GM18868 (cell line): ENCODE measurements around the gene SHKBP1.
"Not testable (repeated sequence)": the region's sequence is repeated elsewhere in the genome, so short reads cannot be mapped to it uniquely, and the experiment has no call there.

Source experiments
- ATAC-seq: cut with Tn5 transposase; IDR thresholded peaks from one replicate; pipeline ENCODE4 v1.9.1; 2021; ENCODE audit warnings: mild to moderate bottlenecking, moderate library complexity; ENCODE audit not compliant: unreplicated experiment

Gene SHKBP1

DNA sequence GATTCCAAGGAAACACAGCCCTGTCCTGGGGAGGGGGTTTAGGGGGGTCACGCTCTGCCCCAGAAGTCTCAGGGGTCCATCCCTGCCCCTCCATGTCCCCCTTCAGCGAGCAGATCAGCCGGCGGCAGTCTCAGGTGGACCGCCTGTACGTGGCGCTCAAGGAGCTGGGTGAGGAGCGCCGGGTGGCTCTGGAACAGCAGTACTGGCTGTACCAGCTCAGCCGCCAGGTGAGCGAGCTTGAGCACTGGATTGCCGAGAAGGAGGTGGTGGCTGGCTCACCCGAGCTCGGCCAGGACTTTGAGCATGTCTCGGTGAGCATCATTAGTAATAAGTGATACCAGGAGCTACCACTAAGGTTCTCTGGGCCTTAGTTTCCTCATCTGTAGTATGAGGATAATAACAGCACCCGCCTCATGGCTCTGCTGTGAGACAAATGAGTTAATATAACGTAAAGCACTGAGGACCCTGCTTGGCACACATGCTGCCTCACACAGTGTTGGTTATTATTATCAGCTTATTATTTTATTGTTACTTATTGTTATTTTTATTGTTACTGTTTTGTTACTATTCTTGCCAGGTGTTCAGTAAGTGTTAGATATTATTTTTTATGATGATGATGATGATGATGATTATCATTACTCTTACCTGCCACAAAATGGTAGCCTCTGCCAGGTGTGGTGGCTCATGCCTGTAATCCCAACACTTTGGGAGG is 20.5 kb upstream of the SHKBP1 start:
- no peak for ATAC-seq

DNA sequence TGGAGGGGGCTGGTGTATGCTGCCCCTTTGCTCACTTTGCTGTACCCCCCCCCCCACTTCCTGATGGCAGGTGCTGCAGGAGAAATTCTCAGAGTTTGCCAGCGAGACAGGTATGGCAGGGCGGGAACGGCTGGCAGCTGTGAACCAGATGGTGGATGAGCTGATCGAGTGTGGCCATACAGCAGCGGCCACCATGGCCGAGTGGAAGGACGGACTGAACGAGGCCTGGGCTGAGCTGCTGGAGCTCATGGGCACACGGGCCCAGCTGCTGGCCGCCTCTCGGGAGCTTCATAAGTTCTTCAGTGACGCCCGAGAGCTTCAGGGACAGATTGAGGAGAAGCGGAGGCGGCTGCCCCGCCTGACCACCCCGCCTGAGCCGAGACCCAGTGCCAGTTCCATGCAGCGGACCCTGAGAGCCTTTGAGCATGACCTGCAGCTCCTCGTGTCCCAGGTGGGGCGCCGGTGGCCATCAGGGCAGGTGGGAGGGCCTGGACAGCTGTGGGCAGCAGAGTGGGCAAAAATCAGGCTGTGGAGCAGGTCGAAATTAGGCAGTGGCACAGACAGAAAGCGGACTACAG is 19.6 kb upstream of the SHKBP1 start:
- no peak for ATAC-seq

DNA sequence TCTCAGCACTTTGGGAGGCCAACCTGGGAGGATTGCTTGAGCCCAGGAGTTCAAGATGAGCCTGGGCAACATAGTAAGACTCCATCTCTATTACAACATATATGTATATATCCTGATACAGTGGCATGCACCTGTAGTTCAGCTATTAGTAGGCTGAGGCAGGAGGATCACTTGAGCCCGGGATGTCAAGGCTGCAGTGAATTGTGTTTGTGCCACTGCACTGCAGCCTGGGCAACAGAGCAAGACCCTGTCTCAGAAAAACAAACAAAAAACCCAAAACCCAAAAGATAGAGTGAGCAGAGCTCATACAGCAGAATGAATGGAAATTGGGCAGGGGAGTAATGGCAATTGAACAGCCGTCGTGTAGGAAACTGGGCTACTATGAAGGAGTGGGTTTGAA is 17.3 kb upstream of the SHKBP1 start:
- no peak for ATAC-seq

DNA sequence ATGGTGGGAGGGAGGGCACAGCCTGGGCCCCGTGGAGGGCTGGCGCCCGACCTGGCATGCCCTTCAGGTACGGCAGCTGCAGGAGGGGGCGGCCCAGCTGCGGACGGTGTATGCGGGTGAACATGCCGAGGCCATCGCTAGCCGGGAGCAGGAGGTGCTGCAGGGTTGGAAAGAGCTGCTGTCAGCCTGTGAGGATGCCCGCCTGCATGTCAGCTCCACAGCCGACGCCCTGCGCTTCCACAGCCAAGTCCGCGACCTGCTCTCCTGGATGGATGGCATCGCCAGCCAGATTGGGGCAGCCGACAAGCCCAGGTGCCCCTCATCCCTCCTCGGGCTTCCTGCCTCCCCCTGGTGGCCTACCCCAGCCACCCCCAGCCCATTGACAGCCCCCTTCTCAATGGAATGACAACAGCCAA is 16.6 kb upstream of the SHKBP1 start:
- no peak for ATAC-seq

DNA sequence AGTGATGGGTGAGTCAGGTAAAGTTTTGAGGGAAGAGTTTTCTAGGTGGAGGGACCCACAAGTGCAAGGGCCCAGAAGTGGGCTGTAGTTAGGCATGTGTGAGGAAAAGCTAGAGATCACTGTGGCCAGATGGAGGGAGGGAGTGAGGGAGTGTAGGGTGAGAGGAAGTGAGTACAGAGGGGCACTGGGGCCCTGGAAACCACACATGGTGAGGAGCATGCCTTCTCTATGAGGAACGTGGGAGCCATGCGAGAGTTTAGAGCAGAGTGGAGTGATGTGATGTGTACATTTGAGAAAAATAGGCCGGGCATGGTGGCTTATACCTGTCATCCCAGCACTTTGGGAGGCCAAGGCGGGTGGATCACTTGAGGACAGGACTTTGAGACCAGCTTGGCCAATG is 14.7 kb upstream of the SHKBP1 start:
- no peak for ATAC-seq

DNA sequence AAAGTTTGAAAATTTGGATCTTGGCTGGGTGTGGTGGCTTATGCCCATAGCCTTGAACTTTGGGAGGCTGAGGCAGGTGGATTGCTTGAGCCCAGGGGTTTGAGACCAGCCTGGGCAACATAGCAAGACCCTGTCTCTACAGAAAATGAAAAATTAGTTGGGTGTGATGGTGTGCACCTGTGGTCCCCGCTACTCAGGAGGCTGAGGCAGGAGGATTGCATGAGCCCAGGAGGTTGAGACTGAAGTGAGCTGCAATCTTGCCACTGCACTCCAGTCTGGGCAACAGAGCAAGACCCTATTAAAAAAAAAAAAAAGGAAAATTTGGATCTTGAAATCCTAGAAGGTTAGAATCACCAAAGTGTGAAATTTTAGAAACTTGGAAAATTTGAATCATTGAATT is 12.1 kb upstream of the SHKBP1 start:
- ATAC-seq: not testable (repeated sequence)

DNA sequence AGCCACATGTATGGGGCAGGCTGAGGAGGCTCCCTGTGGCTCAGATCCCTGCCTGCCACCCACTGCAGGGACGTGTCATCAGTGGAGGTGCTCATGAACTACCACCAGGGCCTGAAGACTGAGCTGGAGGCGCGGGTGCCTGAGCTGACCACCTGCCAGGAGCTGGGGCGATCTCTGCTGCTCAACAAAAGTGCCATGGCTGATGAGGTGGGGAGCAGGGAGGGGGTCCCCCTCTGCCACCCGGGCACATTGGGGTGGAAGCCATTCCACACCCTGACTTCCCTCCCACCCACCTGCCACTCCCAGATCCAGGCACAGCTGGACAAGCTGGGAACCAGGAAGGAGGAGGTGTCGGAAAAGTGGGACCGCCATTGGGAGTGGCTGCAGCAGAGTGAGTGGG is 11.3 kb upstream of the SHKBP1 start:
- ATAC-seq: no peak

DNA sequence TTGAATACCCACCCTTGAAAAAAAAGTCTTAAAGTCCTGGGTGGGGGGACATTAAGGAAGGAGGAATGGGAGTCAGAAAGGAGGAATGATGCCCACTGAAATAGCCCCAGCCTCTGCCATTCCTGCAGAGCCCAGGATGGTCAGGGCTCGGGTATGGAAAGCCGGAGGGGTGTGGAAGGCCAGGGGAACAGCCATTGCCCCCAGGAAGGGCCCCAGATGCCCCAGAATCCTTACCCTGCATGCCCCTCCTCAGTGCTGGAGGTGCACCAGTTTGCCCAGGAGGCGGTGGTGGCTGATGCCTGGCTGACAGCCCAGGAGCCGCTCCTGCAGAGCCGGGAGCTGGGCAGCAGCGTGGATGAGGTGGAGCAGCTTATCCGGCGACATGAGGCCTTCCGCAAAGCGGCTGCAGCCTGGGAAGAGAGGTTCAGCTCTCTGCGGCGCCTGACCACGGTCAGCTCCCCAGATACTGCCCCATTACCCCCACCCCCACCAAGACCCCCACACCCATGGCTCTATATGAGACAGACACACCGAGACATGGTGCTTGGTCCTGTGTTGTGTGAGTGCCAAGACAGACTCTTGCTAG is 10.7 kb upstream of the SHKBP1 start:
- no peak for ATAC-seq

DNA sequence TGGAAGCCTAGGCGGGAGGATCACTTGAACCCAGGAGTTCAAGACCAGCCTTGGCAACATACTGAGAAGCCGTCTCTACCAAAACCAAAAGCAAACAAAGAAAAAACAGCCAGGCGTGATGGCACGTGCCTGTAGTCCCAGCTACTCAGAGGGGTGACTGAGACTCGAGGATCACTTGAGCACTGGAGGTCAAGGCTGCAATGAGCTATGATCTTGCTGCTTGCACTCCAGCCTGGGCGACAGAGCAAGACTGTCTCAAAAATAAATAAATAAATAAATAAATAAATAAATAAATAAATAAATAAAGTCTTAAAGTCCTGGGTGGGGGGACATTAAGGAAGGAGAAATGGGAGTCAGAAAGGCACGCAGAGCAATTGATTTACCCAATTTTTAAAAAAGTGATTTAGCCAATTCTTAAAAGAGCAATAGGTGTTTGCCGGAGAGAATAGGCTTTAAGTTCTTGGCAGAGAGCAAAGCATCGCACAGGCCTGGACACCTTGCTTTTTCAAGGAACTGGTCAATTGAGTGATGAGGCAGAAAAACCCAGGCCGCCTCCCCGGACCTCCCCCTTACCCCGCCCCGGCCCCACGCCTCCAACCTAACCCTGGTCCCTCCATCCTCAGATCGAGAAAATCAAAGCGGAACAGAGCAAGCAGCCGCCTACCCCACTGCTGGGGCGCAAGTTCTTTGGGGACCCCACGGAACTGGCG is 9.5 kb upstream of the SHKBP1 start:
- ATAC-seq: no peak

DNA sequence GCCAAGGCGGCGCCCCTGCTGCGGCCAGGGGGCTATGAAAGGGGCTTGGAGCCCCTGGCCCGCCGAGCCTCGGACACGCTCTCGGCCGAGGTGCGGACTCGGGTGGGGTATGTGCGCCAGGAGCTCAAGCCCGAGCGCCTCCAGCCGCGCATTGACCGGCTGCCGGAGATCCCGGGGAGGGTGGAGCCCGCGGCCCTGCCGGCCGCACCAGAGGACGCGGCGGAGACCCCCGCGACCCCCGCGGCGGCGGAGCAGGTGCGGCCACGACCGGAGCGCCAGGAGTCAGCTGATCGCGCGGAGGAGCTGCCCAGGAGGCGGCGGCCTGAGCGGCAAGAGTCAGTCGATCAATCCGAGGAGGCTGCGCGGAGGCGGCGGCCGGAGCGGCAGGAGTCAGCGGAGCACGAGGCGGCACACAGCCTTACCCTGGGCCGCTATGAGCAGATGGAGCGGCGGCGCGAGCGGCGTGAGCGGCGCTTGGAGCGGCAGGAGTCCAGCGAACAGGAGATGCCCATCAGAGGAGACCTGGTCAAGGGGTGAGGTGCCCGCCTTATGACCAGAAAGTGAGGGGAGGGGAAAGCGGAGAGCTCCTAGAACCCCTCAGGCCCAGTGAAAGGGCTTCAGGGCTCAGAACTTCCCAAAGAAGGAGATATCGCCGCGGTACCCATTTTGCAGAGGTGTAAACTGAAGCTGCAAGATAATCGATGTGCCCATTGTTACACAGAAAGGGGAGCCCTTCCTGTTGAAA is 8.8 kb upstream of the SHKBP1 start:
- no peak for ATAC-seq

DNA sequence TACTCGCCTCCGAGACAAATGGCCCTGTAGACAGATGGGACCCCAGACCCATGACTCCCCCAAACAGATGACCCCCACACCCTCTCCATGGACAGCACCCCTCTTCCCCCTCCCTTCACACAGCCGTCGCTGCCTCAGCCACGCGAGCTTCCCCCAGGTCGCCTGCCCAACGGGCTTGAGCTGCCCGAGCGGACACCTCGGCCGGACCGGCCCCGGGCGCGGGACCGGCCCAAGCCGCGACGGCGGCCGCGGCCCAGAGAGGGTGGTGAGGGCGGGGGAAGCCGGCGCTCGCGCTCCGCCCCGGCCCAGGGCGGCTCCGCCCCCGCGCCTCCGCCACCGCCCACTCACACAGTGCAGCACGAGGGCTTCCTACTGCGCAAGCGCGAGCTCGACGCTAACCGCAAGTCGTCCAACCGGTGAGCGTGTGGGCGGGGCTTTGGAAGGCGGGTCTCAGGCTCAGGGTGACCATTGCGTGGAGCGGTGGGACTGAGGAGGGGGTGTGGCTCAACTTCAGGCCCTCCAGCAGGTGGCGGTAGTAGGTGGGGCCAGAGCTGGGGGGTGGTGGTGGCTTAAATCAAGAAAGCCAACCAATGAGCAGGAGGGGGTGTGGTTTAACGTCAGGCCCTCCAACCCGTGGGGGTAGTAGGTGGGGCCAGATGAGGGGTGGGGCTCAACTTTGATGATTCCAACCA is 6.2 kb upstream of the SHKBP1 start:
- peak; percentile 79 for ATAC-seq

DNA sequence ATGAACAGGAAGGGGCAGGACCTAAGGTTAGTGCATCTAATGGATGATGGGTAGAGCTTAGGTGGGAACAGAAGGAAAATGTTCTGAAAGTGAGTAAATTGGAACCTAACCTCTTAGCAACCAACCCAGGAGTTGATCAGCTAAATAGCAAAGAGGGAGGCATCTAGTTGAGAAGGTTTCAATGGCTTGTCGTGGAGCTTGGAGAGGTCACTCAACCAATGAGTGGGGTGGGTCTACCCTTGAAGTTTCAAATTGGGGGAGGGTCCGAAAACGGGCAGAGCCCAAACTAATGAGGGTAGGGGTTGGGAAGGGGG is 5.7 kb upstream of the SHKBP1 start:
- ATAC-seq: no peak

DNA sequence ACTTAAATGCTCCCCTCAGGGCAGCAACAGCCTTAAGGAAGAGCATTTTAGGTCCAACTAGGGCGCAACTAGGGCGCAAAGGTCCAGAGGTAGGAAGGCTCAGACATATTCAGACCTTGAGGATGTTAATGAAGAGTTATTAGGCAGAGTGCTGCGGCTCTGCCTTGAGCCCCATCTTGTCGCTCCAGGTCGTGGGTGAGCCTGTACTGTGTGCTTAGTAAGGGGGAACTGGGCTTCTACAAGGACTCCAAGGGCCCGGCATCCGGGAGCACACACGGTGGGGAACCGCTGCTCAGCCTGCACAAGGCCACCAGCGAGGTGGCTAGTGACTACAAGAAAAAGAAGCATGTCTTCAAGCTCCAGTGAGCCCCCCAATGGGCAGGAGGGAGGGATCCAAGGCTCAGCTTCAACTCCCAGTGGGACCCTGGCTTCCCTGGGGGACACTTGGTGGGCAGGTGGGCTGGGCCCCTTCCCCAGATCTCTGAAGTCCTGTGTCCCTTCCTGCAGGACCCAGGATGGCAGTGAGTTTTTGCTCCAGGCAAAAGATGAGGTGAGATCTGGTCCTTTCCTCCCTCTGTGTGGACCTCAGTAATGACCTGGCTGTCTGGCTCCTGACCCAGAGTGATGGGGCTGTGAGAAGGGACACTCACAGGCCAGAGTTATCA is 4.7 kb upstream of the SHKBP1 start:
- no peak for ATAC-seq

DNA sequence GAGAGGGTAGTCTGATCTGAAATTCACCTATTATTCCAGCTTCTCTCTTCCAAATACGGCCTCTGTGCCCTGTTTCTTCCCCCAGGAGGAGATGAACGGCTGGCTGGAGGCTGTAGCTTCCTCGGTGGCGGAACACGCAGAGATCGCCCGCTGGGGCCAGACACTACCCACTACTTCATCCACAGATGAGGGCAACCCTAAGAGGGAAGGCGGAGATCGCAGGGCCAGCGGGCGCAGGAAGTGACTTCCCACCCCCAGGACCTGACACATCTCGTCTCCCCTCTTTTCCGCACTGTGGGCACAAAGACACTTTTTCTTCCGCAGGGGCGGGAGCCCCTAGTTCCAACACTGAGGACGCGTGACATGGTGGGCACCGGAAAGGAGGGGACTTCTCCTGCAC is 1.3 kb upstream of the SHKBP1 start:
- ATAC-seq: no peak

DNA sequence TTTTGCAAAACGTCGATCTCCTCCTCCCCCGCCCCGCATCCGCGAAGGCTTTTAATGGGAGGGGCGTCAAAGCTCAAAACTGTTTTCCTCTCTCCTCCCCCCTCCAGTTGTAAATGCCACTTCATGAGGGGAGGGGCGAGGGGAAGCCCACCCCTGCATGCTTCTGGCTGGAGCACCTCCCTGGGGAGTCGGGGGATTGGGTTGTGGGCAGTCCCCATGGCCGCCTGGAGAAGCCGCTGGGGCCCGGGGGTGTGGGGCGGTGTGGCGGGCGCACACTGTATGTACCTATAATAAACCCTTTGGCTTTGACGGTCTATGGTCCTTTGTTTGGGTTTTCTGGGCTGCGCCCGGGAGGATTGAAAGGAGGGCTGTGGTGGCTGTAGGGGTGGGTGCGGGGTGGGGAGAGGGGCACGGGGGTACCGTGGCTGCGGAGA is 505 bp upstream of the SHKBP1 start:
- ATAC-seq: no peak

DNA sequence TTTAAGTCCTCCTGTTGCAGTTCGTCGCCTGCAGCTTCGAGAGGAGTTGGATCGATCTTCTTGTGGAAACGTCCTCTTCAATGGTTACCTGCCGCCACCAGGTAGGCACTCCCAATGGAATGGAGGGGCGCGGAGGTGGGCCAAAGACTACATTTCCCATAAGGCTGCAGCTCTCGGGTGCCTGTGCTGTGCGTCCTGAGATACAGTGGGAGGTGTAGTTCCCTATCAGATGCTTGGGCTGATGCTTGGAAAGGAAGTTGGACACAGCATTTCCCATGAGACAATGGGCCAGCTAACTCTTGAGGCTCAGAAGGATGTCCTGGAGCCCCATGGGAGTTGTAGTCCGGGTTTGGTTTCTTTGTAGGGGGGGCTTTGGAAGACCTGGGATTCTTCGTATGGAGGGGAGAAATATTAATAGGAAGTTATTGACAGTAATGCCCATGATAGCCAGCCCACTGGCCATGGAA is 1.8 kb downstream of the SHKBP1 start:
- no peak for ATAC-seq

DNA sequence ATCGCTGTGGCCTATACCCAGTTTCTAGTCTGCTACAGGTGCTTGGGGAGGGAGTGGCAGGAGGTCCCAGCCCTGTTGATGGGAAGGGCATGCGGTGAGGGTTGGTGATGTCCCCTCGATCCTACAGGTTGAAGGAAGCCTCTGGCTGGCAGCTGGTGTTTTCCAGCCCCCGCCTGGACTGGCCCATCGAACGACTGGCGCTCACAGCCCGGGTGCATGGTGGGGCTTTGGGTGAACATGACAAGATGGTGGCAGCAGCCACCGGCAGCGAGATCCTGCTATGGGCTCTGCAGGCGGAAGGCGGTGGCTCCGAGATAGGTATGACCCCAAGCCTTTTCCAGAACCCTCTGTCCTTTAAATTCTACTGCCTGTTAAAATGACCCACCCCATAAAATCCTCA is 3.9 kb downstream of the SHKBP1 start:
- ATAC-seq: no peak

DNA sequence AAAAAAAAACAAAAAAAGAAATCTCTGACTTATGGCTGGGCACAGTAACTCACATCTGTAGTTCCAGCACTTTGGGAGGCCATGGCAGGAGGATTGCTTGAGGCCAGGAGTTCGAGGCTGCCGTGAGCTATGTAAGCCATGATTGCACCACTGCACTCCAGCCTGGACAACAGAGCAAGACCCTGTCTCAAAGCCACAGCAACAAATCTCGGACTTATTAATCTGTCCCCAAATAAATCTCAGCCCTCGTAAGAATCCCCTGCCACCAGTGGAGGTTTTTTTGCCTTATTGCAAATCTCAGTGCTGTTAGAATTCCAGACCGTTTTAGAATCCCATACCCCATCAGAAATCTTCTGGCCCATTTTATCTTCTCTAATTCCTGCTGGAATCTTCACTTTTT is 4.9 kb downstream of the SHKBP1 start:
- ATAC-seq: no peak

DNA sequence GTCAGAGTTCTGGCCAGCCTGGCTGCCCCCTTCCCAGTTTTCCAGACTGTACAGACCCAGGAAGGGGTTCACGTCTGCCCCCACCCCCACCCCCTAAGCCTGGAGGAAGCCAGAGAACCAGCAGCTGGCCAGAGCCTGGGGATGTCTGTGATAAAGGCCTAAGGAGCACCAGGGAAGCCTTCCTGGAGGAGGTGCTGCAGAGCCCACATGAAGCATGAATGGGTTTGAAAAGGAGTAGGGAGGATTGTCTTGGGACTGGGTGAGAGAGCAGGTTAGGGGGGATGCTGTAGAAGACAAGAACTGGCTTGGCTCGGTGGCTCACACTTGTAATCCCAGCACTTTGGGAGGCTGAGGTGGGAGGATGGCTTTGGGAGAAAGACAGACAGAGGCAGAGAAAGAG is 5.8 kb downstream of the SHKBP1 start:
- no peak for ATAC-seq

DNA sequence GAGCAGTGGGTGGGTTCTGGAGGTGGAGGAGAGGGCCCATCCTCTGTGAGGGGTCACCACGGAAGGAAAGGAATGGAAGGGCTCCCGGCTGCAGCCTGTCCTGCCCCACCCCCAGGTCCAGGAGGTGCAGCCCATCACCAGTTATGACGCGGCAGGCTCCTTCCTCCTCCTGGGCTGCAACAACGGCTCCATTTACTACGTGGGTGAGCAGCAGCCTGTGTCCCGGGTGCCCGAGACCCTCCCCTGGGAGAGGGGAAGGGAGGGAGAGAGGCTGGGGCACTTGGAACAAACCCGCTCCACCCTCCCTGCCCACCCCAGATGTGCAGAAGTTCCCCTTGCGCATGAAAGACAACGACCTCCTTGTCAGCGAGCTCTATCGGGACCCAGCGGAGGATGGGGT is 6.6 kb downstream of the SHKBP1 start:
- no peak for ATAC-seq
